ENCODE measurements around the gene MTMR4. TPM values are rescaled to one million over a fixed set of nuclear protein-coding genes. Genes with fewer than 3 reads are reported as not detected.

MTMR4 gene
- total RNA-seq, 1 donor from 2014 or later, result 40.9 TPM

DNA sequence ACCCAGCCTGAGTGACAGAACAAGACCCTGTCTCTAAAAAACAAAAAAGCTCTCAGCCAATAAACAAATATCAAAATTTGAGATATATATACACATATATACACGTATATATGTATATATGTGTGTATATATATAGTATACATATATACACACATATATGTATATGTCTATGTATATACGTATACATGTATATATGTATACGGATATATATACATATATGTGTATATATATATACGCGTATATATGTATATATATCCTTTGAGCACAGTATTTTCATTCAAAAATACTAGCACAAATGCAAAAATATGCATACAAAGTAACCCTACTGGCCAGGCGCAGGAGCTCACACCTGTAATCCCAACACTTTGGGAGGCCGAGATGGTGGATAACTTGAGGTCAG is 13.0 kb downstream of the MTMR4 start:
- ATAC-seq (no peak), DNase-seq (no peak)

DNA sequence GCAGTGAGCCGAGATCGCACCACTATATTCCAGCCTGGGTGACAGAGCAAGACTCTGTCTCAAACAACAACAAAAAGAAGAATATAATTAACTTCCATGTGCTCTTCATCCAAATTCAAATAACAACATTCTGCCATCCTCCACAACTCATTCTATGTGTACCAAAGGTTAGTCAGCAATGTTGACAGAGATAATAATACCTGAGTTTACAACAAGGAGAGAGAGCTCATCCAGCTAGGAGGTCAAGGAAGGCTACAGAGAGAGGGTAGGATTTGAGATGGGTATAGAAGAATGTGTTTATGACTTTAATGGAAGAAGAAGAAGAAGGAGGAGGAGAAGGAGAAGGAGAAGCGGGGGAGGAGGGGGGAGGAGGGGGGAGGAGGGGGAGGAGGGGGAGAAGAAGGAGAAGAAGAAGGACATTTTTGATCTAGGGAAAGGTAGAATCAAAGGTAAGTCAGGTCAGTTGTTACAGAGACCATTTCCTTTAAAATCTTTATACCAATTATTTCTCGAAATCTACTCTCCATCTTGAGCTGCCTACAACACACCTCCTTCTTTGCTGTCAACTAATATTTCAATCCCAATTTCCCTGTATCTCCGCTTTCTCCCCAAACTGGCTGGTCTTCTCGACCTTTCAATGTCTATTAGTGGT is 16.1 kb downstream of the MTMR4 start:
- TF ChIP-seq, protein P1, sequence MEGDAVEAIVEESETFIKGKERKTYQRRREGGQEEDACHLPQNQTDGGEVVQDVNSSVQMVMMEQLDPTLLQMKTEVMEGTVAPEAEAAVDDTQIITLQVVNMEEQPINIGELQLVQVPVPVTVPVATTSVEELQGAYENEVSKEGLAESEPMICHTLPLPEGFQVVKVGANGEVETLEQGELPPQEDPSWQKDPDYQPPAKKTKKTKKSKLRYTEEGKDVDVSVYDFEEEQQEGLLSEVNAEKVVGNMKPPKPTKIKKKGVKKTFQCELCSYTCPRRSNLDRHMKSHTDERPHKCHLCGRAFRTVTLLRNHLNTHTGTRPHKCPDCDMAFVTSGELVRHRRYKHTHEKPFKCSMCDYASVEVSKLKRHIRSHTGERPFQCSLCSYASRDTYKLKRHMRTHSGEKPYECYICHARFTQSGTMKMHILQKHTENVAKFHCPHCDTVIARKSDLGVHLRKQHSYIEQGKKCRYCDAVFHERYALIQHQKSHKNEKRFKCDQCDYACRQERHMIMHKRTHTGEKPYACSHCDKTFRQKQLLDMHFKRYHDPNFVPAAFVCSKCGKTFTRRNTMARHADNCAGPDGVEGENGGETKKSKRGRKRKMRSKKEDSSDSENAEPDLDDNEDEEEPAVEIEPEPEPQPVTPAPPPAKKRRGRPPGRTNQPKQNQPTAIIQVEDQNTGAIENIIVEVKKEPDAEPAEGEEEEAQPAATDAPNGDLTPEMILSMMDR (IDR thresholded peaks at IDR 0.05), result no peak
- intact Hi-C loops (cut with DNase I), result no loop called here
- Histone ChIP-seq H3K9me3 (no peaks in the 10 kb centered on the region), H3K4me3 (no peak overlapping the region), H3K27ac (no peak overlapping the region), H3K27me3 (no peaks in the 10 kb centered on the region), H3K36me3 (peaks cover 96% of the 10 kb centered on the region), H3K4me1 (no peaks in the 10 kb centered on the region)
- no peak for ATAC-seq
- DNase-seq, result no peak

More for the DNA sequence above, 13.0 kb downstream of the MTMR4 start:
- Histone ChIP-seq H3K36me3 (peaks cover 96% of the 10 kb centered on the region), H3K9me3 (no peaks in the 10 kb centered on the region), H3K27me3 (no peaks in the 10 kb centered on the region), H3K27ac (no peak overlapping the region), H3K4me3 (no peak overlapping the region), H3K4me1 (peaks cover 6% of the 10 kb centered on the region)
- TF ChIP-seq, protein P1 (IDR thresholded peaks at IDR 0.05), result no peak
- intact Hi-C loops (cut with DNase I), result no loop called here

DNA sequence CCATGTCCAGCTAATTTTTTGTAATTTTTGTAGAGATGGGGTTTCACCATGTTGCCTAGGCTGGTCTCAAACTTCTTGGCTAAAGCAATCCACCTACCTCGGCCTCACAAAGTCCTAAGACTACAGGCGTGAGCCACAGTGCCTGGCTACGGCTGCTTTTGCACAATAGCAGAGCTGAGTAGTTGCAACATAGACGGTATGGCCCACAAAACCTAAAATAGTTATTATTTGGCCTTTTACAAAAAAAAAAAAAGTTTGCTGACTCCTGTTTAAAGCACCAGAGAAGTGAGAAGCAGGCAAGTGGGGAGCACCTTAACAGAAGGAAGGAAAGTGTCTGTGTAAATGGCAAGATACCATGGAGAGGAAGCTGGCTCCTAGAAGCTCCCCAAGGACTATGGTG is 20.9 kb downstream of the MTMR4 start:
- Histone ChIP-seq H3K4me3 (no peak overlapping the region), H3K36me3 (peaks cover 97% of the 10 kb centered on the region), H3K27me3 (no peaks in the 10 kb centered on the region), H3K4me1 (no peaks in the 10 kb centered on the region), H3K27ac (no peak overlapping the region), H3K9me3 (no peaks in the 10 kb centered on the region)
- ATAC-seq, result no peak
- intact Hi-C loops (cut with DNase I), result no loop called here
- TF ChIP-seq, protein P1 (IDR thresholded peaks at IDR 0.05), result no peak
- DNase-seq, result no peak

DNA sequence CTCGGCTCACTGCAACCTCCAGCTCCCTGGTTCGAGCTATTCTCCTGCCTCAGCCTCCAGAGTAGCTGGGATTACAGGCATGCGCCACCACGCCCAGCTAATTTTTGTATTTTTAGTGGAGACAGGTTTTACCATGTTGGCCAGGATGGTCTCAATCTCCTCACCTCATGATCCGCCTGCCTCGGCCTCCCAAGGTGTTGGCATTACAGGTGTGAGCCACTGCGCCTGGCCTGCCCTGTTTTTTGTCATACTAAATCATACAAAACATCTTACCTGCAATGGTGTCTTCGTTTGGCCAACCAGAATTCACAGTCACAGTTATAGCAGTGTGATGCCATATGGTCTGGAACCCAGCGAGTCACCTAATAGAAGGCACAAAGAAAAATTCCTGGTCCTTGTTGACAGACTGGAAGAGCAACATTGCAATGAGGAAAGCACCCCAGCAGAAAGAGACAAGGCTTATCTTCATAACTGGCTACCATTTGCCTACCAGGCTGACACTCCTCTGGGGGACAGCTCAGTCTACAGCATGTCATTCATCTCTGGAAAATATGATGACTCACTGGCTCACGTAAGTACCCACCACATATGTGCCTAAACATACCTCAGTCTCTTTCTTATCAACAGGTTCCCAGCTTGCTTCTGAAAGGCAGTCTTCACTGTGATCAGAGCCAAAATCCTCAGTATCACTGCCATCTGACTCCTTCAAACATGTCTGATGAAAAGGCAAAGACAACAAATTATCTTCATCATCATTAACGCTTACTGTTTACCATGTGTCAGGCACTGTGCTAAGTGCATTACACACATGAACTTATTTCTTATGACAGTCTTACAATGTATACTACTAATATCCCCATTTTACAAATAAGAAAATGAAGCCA is 22.0 kb downstream of the MTMR4 start:
- H3K36me3 ChIP-seq, result peaks cover 90% of the 10 kb centered on the region
- intact Hi-C loops (cut with DNase I), result no loop called here
- H3K4me1 ChIP-seq, result no peaks in the 10 kb centered on the region
- no peak overlapping the region for H3K27ac ChIP-seq
- H3K27me3 ChIP-seq, result no peaks in the 10 kb centered on the region
- DNase-seq, result no peak
- no peak overlapping the region for H3K4me3 ChIP-seq
- TF ChIP-seq, protein P1 (IDR thresholded peaks at IDR 0.05), result no peak
- no peak for ATAC-seq
- H3K9me3 ChIP-seq, result no peaks in the 10 kb centered on the region

DNA sequence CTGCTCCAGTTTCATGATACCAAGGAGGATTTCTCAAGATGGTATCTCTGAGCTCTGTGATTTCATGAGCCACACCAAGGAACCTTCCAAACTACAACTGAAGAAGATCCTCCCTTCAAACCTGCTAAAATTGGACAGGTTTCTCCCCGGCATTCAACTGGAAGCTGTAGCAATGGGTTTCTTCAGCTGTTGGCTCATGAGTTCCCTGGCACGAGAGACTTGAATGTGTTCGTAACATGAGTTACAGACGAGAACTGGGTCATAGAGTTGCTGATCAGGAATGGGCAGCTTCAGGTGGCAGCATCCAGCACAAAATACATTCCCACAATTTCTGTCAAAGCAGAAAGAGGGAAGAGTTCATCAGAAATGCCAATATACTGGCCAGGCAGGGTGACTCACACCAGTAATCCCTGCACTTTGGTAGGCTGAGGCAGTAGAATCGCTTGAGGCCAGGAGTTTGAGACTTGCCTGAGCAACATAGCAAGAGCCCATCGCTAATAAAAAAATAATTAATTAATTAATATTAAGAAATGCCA is 22.9 kb downstream of the MTMR4 start:
- TF ChIP-seq, protein P1 (IDR thresholded peaks at IDR 0.05), result no peak
- DNase-seq (no peak), ATAC-seq (no peak)
- peaks cover 81% of the 10 kb centered on the region for H3K36me3 ChIP-seq
- no peaks in the 10 kb centered on the region for H3K4me1 ChIP-seq
- H3K4me3 ChIP-seq, result no peak overlapping the region
- H3K27ac ChIP-seq, result no peak overlapping the region
- no peaks in the 10 kb centered on the region for H3K27me3 ChIP-seq
- H3K9me3 ChIP-seq, result no peaks in the 10 kb centered on the region
- intact Hi-C loops (cut with DNase I), result no loop called here

Data from upper lobe of right lung (tissue), 1 donor.